Inferior parietal cortex (tissue), 1 donor: ENCODE data around the gene AP5Z1.
A peak's percentile ranks its signal among the peaks of the same experiment; 100 is the strongest.
"Not testable (repeated sequence)": the region's sequence is repeated elsewhere in the genome, so short reads cannot be mapped to it uniquely, and the experiment has no call there.

Experiments
- DNase-seq: peaks from one replicate; pipeline ENCODE4 v3.0.0-alpha.2; 2016; ENCODE audit errors: extremely low spot score

The AP5Z1 gene

DNA sequence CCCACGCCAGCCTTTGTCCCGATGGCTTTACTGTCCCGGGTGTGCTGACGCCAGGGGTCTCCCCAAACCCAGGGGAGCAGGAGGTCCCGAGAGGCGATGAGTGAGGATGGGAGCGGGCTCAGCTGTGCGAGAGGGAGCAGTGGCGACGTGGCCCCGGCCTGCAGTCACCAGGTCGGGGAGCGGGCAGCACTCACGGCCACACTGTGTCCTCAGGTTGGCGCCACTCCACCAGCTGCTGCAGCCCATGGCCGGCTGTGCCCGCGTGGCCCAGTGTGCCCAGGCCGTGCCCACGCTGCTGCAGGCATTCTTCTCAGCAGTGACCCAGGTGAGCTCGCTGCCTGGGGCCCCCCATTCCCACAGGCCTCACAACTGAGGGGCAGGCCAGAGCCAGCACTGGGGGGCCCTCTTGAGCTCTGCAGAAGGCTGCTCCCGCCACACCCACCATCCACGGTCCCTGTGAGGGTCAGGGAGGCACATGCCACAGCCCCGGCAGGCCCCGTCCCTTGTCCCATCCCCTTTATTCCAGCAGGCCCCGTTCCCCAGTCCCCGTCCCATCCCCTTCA lies 13.3 kb downstream of the AP5Z1 start:
- no peak for DNase-seq

DNA sequence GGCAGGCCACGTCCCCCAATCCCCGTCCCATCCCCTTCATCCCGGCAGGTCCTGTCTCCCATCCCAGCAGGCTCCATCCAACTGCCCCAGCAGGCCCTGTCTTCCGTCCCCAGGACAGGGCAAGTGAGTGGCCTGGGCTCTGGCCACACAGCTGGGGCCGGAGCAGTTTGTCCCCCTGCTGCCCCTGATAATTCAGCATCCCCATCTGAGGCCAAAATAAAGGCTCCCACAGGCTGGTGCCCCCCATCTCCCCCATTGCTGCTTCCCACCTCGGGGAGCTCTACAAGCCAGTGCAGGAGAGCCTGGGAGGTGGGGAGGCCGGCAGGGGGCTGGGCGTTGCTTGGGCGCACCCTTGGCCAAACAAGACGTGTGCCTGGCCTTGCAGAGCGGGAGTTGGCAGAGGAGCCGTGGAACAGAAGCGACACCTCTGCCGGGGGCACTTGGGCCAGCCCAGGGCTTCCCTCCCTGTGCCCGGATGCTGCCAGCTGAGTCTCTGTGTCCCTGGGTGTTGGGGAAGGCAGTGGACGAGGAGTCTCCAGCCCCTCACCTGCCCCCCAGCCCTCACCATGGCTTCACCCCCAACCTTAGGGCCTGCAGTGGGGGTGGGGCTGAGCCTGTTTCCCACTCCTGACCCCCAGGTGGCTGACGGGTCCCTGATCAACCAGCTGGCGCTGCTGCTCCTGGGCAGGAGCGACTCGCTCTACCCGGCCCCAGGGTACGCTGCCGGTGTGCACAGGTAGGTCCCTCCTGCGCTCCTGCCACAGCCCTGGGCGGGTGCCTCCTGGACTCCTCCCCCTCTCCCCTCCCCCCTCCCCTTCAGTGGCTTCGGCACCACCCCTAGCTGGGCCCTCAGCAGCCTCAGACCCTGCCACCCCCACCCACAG lies 14.0 kb downstream of the AP5Z1 start:
- no peak for DNase-seq

GRCh38 chr7:4790078-4790465 lies 14.6 kb downstream of the AP5Z1 start:
- no peak for DNase-seq

DNA sequence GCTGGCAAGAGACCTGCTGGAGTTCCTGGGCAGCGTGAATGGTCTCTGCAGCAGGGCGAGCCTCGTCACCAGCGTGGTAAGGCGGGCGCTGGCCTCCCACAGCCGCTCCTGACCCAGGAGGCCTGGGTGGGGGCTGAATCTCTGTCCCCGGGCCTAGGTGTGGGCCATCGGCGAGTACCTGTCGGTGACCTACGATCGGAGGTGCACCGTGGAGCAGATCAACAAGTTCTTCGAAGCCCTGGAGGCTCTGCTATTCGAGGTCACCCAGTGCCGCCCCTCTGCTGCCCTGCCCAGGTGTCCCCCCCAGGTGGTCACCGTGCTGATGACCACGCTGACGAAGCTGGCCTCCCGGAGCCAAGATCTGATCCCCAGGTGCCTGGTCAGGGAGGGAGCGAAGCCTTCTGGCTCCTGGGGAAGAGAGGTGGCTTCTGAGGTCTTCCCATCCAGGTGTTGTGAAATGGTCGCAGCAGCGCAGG lies 15.1 kb downstream of the AP5Z1 start:
- DNase-seq, result no peak

DNA sequence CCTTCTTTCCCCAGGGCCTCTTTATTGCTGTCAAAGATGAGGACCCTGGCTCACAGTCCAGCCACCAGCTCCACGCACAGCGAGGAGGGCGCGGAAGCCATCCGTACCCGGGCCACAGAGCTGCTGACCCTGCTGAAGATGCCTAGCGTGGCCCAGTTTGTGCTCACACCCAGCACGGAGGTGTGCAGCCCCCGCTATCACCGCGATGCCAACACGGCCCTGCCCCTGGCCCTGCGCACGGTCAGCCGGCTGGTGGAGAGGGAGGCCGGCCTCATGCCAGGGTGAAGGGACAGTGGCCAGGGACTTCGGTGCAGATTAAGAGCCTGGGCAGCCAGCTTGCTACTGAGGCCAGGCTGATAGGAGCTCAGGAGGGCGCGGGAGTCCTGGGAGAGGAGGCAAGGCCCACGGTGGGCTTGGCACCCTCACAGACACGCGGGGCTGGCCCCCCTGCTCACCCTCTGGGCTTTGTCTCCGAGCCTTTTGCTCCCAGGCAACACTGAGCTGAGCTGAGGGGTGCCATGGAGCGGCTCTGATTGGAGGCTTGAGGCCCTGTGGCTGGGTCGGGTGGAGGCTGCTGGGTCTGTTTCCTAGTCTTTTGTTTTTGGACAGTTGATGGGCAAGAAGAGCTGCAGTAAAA lies 15.8 kb downstream of the AP5Z1 start:
- no peak for DNase-seq

- peak; percentile 52 for DNase-seq
Observed at GRCh38 chr7:4791738-4792536, 16.5 kb downstream of the AP5Z1 start.

GRCh38 chr7:4792537-4793126 lies 17.2 kb downstream of the AP5Z1 start:
- no peak for DNase-seq

GRCh38 chr7:4793385-4793993 lies 18.1 kb downstream of the AP5Z1 start:
- not testable (repeated sequence) for DNase-seq

DNA sequence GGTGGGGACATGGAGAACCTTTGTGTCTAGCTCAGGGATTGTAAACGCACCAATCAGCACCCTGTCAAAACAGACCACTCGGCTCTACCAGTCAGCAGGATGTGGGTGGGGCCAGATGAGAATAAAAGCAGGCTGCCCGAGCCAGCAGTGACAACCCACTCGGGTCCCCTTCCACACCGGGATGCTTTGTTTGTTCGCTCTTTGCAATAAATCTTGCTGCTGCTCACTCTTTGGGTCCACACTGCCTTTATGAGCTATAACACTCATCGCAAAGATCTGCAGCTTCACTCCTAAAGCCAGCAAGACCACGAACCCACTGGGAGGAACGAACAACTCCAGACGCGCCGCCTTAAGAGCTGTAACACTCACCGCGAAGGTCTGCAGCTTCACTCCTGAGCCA lies 18.7 kb downstream of the AP5Z1 start:
- DNase-seq, result not testable (repeated sequence)

GRCh38 chr7:4794591-4795350 lies 19.3 kb downstream of the AP5Z1 start:
- DNase-seq, result no peak

GRCh38 chr7:4796453-4796852 lies 21.0 kb downstream of the AP5Z1 start:
- peak; percentile 24 for DNase-seq

GRCh38 chr7:4797858-4798705 lies 22.7 kb downstream of the AP5Z1 start:
- peak; percentile 38 for DNase-seq

DNA sequence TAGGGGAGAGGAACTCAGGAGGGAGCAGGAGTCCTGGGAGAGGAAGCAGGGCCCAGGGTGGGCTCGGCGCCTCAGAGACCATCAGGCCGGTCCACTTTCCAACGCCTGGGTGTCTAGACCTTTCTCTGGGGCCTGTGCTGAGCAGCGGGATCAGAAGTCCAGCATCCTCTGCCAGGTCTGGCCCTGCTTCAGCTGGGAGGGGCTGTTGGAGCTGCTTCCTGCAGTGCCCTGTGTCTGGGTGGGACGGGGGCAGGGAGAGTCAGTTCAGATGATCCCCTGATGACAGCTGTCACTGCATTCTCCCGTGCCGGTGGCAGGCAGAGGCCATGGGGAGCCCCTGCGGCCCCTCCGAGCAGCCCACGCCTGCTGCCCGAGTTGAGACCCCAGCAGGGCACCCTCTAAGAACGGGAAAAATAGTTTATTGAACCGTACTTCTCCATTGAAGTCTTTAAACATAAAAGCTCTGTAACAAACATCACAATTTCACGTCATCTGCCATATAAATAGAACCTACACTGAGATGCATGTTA lies 23.3 kb downstream of the AP5Z1 start:
- DNase-seq, result no peak

DNA sequence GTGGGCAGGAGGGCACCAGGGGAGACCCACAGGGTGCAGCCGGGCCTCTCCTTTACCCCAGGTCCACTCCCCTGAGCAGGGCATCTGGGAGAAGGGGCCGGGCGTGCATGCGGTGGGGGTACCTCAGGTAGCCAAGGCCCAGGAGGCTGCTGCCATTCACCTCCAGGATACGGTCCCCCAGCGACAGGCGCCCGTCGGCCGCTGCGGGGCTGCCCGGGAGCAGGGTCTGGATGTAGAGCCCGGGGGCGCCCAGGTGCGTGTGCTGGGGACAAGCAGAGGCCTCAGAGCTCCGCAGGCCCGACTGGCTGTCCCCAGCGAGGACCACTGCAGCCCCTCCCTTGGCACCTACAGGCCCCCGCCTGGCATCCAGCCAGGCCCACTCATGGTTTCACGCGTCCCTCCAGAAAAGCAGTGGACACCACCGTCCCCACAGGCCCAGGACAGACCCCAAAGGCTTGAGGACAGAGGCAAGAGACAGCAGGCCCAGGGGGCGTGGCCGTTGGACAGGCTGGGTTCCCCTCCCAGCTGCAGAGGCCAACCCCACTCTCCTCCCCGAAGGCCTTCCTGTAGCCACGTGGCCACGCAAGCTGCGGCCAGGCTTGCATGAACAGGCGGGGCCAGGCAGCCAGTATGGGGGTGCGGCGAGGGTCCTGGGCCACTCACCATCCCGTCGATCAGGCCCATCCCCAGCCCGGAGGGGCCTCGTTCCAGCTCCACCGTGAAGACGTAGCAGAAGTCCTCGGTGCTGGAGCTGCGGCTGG lies 24.3 kb downstream of the AP5Z1 start:
- no peak for DNase-seq

DNA sequence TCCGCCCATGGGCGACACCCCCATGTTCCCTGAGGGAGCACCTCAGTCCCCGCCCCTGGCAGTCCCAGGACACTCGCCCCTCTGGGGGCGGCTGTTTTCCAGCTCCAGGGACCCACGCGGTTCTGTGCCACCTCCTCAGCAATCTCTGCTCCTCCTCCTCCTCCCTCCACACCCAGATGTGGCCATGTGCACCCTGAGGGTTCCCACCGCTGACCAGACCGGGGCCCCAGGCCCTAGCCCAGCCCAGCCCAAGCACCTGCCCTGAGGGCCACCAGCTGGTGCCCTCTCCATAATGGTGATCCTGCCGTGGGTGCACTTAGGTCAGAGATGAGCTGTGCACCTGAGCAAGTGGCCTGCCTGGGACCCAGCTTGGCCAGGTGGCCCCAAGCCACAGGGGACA lies 25.1 kb downstream of the AP5Z1 start:
- no peak for DNase-seq

DNA sequence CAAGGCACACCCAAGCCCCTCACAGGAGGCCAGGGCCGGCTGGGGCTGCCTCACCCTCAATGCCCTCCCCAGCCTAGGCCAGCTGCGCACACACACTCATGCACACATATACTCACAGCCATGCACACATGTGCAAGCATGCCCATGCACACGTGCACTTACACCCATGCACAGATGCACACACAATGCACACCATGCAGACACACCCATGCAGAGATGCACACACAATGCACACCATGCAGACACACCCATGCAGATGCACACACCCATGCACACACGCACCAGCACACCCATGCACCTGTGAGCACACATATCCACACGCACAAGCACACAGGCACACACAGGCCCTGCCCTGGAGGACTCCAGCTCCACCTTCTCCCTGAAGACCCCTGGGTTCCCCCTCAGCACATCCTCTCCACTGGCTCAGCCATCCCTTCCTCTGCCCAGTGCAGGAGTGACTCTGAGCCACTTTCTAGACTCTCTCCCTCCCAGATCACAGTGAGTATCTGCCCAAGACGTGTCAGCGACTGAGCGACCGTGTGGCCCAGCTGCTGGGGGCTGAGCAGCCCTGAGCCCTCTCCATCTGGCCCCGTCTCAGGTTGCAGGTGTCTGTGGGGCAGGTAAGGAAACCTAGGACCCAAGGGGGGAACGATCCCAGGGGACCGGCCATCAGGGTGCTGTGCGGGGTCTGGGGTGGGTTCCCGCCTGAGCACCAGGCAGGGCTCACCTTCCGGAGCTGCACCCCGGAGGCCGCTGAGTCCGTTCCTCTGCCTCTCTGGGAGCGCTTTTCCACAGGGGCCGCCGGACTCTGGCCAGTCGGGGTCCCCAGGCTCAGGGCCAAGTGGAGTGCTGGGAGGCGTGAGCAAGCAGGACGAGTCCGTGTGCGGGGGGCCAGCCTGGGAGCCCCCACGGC lies 25.8 kb downstream of the AP5Z1 start:
- no peak for DNase-seq

DNA sequence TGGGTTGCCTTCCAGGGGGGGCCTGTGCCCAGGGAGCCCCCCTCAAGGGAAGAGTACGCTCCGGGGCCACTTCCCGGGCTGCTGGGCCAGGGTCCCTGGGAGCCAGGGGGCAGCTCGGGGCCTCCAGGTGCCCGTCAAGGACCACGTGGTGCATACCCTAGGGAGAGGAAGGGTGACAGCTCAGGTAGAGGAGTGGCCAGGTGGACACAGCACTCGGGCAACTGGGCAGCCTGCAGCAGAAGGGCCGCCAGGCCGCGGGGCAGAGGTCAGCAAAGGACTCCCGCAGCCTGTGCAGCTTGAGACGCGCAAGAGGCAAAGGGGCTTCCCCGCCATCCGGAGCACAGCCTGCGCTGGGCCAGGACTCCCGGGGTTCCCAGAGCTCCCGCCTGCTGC lies 26.4 kb downstream of the AP5Z1 start:
- DNase-seq, result no peak
